H1 (cell line): Measurements from ENCODE around the gene SELENBP1.

Experiments used
- CTCF ChIP-seq, 3 experiments: IDR thresholded peaks; 1 replicate in 2 of 3; 2 replicates in 1 of 3; pipeline versions ENCODE4 v1.5.1 to v1.6.1; 2011; ENCODE audit warnings: low read length in 3 of 3, mild to moderate bottlenecking in 3 of 3, inconsistent platforms in 2 of 3, low read depth in 1 of 3, moderate library complexity in 1 of 3; ENCODE audit not compliant: insufficient read depth in 1 of 3; ENCODE audit errors: control extremely low read depth in 1 of 3
- EZH2 ChIP-seq: fragments of 200-600 bp; sonication (generic); IDR thresholded peaks from 2 replicates; pipeline ENCODE4 v1.7.1; 2012; ENCODE audit warnings: low read depth, mild to moderate bottlenecking, moderate library complexity, low read length, inconsistent platforms; ENCODE audit not compliant: severe bottlenecking
- HDAC2 ChIP-seq, 2 experiments: fragments of 300-600 bp in 1 of 2; sonication (generic) in 1 of 2; IDR thresholded peaks; 2 replicates each; pipeline ENCODE4 v1.6.1; 2011 to 2012; ENCODE audit warnings: low read depth in 2 of 2, low read length in 2 of 2, mild to moderate bottlenecking in 2 of 2, moderate library complexity in 2 of 2, borderline replicate concordance in 1 of 2, inconsistent platforms in 1 of 2
- MAX ChIP-seq: IDR thresholded peaks from 2 replicates; pipeline ENCODE4 v1.6.1; 2012; ENCODE audit warnings: inconsistent platforms
- RNF2 ChIP-seq: fragments of 200-900, 300-1000 bp; sonication (generic); IDR thresholded peaks from 2 replicates; pipeline ENCODE4 v1.7.1; 2016; ENCODE audit warnings: borderline replicate concordance, low read depth, mild to moderate bottlenecking, antibody characterized with exemption, low read length; ENCODE audit not compliant: poor library complexity, severe bottlenecking; ENCODE audit errors: missing control alignments
- SP1 ChIP-seq: IDR thresholded peaks from 2 replicates; pipeline ENCODE4 v1.6.1; 2011; ENCODE audit warnings: low read depth, low read length
- TF ChIP-seq, protein P1 (sequence below): IDR thresholded peaks from 2 replicates; pipeline ENCODE4 v1.6.1; 2011; ENCODE audit warnings: low read length, improper control_type of control experiment

- no peak for TF ChIP-seq RNF2
- no peak for TF ChIP-seq MAX
- TF ChIP-seq CTCF (IDR thresholded peaks at IDR 0.05; ENCODE audit: control extremely low read depth in 1 of 3, insufficient read depth in 1 of 3, low read depth in 1 of 3, low read length in 3 of 3): no peak
- no peak for TF ChIP-seq EZH2
- TF ChIP-seq HDAC2 (IDR thresholded peaks at IDR 0.05; ENCODE audit: borderline replicate concordance in 1 of 2, low read depth in 2 of 2, low read length in 2 of 2): no peak
- TF ChIP-seq, protein P1, sequence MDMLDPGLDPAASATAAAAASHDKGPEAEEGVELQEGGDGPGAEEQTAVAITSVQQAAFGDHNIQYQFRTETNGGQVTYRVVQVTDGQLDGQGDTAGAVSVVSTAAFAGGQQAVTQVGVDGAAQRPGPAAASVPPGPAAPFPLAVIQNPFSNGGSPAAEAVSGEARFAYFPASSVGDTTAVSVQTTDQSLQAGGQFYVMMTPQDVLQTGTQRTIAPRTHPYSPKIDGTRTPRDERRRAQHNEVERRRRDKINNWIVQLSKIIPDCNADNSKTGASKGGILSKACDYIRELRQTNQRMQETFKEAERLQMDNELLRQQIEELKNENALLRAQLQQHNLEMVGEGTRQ: no peak
- no peak for TF ChIP-seq SP1
These were observed 47.3 kb downstream of the SELENBP1 start for GRCh38 chr1:151325231-151325630.
